HUES48 (cell line): Measurements from ENCODE around the gene SLAMF7.
"Not testable (repeated sequence)": the region's sequence is repeated elsewhere in the genome, so short reads cannot be mapped to it uniquely, and the experiment has no call there.

ENCODE experiments used
- H3K27ac ChIP-seq: one replicate; pipeline ENCODE4 v1.7.0; 2013; ENCODE audit warnings: low read depth, low read length, inconsistent platforms
- H3K27me3 ChIP-seq: 2 replicates; pipeline ENCODE4 v1.6.1; 2013; ENCODE audit warnings: mild to moderate bottlenecking, low read length; ENCODE audit not compliant: control insufficient read depth, insufficient read depth
- H3K36me3 ChIP-seq: 2 replicates; pipeline ENCODE4 v1.6.1; 2013; ENCODE audit warnings: low read length; ENCODE audit not compliant: control insufficient read depth, insufficient read depth
- H3K4me1 ChIP-seq: 2 replicates; pipeline ENCODE4 v1.6.1; 2013; ENCODE audit warnings: mild to moderate bottlenecking, low read length; ENCODE audit not compliant: control insufficient read depth, insufficient read depth
- H3K4me3 ChIP-seq: 2 replicates; pipeline ENCODE4 v1.5.1; 2013; ENCODE audit warnings: mild to moderate bottlenecking, low read depth, low read length
- H3K9ac ChIP-seq: 2 replicates; pipeline ENCODE4 v1.6.1; 2013; ENCODE audit warnings: mild to moderate bottlenecking, low read depth, low read length, moderate library complexity
- H3K9me3 ChIP-seq: 2 replicates; pipeline ENCODE4 v1.6.1; 2013; ENCODE audit warnings: low read length; ENCODE audit not compliant: control insufficient read depth, insufficient read depth

SLAMF7 gene

DNA sequence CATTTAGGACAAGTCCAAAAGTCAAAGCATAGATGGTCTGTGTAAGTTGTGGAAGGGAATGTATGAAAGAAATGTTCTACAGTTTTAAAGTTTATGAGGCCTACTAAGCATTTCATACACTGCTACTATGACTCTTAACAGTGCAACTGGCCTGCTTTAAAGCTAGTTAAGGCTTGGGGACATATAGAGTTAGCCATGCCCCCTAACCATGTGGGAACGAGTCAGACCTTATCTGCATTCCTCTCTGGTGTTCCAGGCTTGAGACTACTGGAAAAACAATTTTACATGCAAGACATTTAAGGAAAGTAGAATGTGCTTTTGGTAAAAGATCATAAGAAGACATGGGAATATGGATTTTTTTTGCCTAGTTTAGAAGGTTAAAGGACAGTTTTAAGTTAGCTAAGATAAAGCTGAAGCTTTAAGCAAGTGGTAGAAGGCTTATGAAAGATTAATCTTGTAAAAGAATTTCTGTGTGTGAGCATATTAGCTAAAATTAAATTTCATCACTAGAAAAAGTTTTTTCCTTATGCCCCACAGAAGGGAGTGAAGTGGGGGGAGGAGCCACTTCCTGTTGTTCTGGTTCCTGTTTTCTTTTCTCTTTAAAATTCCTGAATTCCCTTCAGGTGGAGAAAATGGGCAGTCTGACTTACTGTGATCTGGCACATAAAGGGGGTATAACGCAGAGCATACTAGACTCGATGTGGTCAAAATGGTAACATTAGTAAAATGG is 18.5 kb upstream of the SLAMF7 start:
- H3K4me1 ChIP-seq = peaks cover 5% of the 10 kb centered on the region; the same call in 1 of the 2 replicates
- H3K36me3 ChIP-seq = no peaks in the 10 kb centered on the region
- H3K4me3 ChIP-seq = no peak overlapping the region; the same call in 1 of the 2 replicates
- H3K27ac ChIP-seq = no peak overlapping the region
- no peaks in the 10 kb centered on the region for H3K27me3 ChIP-seq
- peaks cover 11% of the 10 kb centered on the region for H3K9me3 ChIP-seq
- no peak overlapping the region for H3K9ac ChIP-seq

DNA sequence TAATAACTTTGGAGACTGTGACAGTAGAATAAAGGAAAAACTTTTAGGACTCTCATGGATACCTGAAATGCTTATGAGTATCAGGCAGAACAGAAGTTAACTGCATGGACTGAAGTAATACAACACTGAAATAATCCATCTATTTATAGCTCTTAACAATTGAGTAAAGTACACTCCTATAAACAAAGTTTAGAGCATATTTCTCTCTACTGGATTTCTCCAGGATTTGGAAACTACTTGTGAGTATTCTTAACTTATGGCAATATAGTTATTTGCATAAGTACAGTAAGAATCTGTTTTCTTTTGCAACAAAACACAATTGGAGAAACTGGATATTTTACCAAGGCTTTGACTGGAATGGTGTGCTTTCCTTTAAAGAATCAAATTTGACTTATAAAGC is 17.6 kb upstream of the SLAMF7 start:
- H3K27ac ChIP-seq = no peak overlapping the region
- H3K4me1 ChIP-seq = peaks cover 12% of the 10 kb centered on the region
- no peaks in the 10 kb centered on the region for H3K27me3 ChIP-seq
- H3K36me3 ChIP-seq = no peaks in the 10 kb centered on the region
- no peak overlapping the region for H3K9ac ChIP-seq
- H3K9me3 ChIP-seq = peaks cover 11% of the 10 kb centered on the region
- H3K4me3 ChIP-seq = no peak overlapping the region

DNA sequence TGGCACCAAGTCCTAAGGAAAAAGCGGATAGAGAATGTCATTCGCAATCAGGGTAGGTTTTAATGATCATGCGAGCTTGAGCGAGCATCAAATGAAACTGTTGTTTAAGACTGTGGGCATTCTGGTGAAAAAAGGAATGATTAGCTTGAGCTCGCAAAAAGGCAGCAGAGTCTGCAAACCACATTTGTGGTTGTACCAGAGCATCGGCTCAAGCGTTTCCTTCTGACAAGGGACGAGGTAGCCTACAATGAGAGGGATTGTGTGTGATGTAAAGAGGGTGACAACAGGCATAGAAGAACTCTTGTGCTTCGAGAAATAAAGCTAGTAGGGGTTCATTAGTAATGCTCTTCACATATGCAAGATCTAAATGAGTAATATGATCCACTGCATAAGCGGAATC is 16.3 kb upstream of the SLAMF7 start:
- no peaks in the 10 kb centered on the region for H3K36me3 ChIP-seq
- no peak overlapping the region for H3K4me3 ChIP-seq
- H3K9me3 ChIP-seq = peaks cover 11% of the 10 kb centered on the region
- no peaks in the 10 kb centered on the region for H3K27me3 ChIP-seq
- no peak overlapping the region for H3K9ac ChIP-seq
- H3K4me1 ChIP-seq = peaks cover 15% of the 10 kb centered on the region
- no peak overlapping the region for H3K27ac ChIP-seq

DNA sequence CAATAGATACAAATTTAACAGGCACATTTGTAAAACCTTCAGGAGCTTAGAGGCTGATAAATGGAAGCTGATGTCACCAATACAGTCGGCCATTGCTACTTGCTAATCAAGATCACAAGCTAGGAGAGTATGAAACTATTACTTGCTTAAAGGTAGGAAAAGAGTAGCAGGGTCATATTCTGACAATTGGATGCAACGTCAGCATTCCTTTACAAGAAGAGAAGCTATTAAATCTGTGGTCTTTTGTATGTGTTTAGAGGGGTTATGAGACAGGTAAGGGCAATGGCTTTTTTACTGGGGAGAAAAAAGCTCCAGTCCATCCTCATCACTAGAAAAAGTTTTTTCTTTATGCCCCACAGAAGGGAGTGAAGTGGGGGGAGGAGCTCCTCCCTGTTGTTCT is 15.7 kb upstream of the SLAMF7 start:
- H3K4me3 ChIP-seq = no peak overlapping the region
- H3K36me3 ChIP-seq = no peaks in the 10 kb centered on the region
- peaks cover 15% of the 10 kb centered on the region for H3K4me1 ChIP-seq
- H3K27ac ChIP-seq = no peak overlapping the region
- H3K27me3 ChIP-seq = no peaks in the 10 kb centered on the region
- H3K9ac ChIP-seq = no peak overlapping the region
- peaks cover 11% of the 10 kb centered on the region for H3K9me3 ChIP-seq

DNA sequence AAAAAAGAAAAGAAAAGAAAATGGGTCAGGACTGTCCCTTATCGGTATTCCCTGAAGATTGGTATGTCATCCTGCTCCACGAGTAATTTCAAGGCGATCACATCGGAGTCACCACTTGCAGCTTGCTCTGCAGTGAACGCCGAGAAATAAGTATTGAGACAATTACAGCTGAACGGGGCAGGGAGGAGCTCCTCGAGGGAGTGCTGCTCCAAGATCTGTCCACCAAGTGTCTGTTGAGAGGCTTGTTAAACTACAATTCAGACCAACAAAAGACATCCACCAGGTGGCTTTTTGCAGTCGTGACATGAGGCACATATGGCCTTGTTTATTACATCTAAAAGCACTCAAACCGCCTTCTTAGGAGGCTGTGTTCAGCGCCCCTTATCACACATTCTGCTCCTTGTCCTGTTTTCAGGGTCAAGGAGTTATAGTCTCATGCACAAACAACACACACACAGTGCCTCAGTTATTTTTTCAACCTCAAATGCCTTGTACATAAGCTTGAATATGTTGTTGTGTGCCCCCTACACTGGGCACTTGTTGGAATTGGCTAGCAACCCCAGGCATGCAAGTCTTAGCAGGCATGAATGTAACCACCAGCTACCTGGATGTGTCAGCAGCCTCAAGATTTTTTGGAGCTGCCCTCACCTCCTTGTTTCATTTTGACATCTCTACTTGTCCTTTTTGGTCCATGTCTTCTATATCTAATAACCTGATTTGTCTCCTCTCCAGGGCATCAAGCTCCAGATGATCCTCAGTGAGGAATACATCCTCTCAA is 14.4 kb upstream of the SLAMF7 start:
- peaks cover 11% of the 10 kb centered on the region for H3K9me3 ChIP-seq
- peaks cover 15% of the 10 kb centered on the region for H3K4me1 ChIP-seq
- H3K27me3 ChIP-seq = no peaks in the 10 kb centered on the region
- no peak overlapping the region for H3K4me3 ChIP-seq
- no peak overlapping the region for H3K9ac ChIP-seq
- H3K27ac ChIP-seq = no peak overlapping the region
- no peaks in the 10 kb centered on the region for H3K36me3 ChIP-seq

DNA sequence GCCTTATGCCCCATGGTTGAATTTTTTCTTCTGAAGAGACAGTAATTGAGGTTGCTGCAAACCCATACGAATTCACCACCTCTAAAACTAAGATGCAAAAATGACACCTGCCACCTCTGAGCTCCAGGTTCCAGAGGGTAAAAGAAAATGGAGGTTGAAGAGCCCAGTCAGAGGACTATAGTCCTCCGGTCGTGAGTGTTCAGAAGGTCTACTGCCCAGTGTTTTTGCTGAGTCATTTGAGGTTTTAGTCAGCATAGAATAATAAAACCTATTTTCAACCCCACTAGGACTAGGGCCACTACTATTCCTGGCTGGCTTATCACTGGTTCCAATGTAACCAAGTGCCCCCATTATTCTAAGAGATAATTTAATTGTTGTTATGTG is 12.9 kb upstream of the SLAMF7 start:
- H3K27me3 ChIP-seq = no peaks in the 10 kb centered on the region
- peaks cover 15% of the 10 kb centered on the region for H3K4me1 ChIP-seq
- H3K9ac ChIP-seq = peak overlapping the region; percentile 20; the same call in 1 of the 2 replicates
- H3K4me3 ChIP-seq = no peak overlapping the region
- no peaks in the 10 kb centered on the region for H3K36me3 ChIP-seq
- peaks cover 6% of the 10 kb centered on the region for H3K9me3 ChIP-seq
- peak overlapping the region; percentile 87 for H3K27ac ChIP-seq

DNA sequence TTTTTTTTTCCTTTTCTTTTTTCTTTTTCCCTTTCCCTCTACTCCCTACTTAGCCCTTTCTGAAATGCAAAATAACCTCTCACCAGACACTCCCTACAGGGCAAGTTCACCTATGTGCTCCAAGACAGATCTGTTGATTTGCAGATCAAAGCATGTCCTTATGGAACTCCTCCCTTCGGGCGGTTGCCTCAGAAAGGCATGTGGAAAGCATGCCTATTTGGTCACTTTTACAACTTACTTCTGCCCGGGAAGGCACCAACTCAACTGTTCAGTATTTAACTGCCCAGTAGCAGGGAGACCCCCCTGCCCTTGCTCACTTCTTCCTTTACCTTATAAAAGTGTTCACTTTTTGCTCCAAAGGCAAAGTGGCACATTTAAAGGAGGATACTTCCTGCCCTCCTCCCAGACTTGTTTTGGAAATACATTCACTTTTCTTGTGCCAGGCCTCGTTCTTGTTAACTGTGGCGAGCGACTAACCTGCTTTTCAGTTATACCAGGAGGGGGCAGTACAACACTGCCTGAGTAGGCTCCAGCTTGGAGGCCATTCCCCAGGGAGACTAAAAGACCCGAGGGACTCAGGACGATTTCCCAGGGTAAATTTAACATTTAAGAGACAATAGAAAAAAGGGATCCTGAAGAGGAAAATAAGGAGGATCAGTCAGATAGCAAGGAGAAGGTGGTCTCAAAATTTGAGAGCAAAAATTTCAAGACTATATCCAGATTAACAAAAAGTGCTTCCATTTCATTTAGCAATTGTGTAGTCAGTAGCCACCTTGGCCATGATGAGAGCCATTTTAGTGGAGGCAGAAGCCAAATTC is 12.3 kb upstream of the SLAMF7 start:
- peak overlapping the region; percentile 87 for H3K27ac ChIP-seq
- H3K4me3 ChIP-seq = no peak overlapping the region
- peak overlapping the region; percentile 37; the same call in 1 of the 2 replicates for H3K9ac ChIP-seq
- no peaks in the 10 kb centered on the region for H3K27me3 ChIP-seq
- peaks cover 15% of the 10 kb centered on the region for H3K4me1 ChIP-seq
- H3K36me3 ChIP-seq = no peaks in the 10 kb centered on the region
- H3K9me3 ChIP-seq = no peaks in the 10 kb centered on the region

DNA sequence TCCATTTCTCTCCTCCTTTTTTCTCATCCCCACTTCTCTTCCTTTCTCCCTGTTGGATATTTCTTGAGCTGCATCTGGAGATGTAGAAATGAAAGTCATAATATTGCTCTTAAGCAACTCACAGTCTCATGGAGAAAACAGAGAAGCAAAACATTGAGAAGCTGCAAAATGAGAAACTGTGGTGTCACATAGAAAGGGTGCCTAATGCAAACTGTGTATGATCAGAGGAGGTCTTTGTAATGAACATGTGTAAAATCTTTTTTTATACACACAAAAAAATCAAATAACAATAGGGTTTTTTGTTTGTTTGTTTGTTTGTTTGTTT is 11.8 kb upstream of the SLAMF7 start:
- H3K4me1 ChIP-seq = peaks cover 15% of the 10 kb centered on the region
- no peak overlapping the region for H3K4me3 ChIP-seq
- no peaks in the 10 kb centered on the region for H3K9me3 ChIP-seq
- no peaks in the 10 kb centered on the region for H3K27me3 ChIP-seq
- H3K27ac ChIP-seq = peak overlapping the region; percentile 87
- no peak overlapping the region for H3K9ac ChIP-seq
- no peaks in the 10 kb centered on the region for H3K36me3 ChIP-seq

DNA sequence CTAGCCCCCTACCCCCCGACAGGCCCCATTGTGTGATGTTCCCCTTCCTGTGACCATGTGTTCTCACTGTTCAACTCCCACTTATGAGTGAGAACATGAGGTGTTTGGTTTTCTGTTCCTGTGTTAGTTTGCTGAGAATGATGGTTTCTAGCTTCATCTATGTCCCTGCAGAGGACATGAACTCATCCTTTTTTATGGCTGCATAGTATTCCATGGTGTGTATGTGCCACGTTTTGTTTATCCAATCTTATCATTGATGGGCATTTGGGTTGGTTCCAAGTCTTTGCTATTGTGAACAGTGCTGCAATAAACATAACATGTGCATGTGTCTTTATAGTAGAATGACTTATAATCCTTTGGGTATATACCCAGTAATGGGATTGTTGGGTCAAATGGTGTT is 7.5 kb upstream of the SLAMF7 start:
- not testable (repeated sequence) for H3K4me3 ChIP-seq, H3K4me1 ChIP-seq, H3K27me3 ChIP-seq, H3K27ac ChIP-seq, H3K9ac ChIP-seq, H3K9me3 ChIP-seq, H3K36me3 ChIP-seq

DNA sequence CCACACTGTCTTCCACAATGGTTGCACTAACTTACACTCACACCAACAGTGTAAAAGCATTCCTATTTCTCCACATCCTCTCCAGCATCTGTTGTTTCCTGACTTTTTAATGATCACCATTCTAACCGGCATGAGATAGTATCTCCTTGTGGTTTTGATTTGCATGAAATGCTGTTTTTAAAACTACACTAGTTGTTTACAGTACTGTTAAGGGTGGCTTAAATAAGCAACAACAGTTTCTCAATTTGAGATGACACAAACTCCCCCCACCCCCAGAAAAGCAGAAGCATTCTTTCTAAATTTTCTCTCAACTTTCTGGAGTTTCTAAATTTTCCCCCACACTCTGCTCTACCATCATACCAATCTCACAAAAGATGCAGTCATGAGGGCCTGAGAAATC is 7.1 kb upstream of the SLAMF7 start:
- H3K27ac ChIP-seq = no peak overlapping the region
- peaks cover 7% of the 10 kb centered on the region; the same call in 1 of the 2 replicates for H3K9me3 ChIP-seq
- H3K36me3 ChIP-seq = no peaks in the 10 kb centered on the region
- no peaks in the 10 kb centered on the region for H3K27me3 ChIP-seq
- H3K4me1 ChIP-seq = no peaks in the 10 kb centered on the region
- H3K4me3 ChIP-seq = no peak overlapping the region
- no peak overlapping the region for H3K9ac ChIP-seq

DNA sequence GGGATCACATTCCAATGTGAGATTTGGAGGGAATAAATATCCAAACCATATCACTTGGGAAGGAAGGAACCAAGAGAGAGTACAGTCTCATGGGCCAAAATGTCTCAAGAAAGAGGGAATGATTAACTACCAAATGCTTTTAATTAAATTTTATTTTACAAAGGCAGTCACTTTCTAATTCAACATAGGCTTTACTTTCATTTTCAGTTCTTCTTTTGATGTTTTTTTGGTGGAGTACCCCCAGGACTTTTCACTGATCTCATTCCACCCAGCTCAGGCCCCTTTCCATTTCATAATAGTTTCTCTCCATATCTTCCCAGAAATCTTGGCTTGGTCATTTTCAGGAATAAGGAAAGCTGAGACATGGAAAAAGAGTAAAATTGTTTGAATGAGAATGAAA is 5.1 kb upstream of the SLAMF7 start:
- H3K27me3 ChIP-seq = no peaks in the 10 kb centered on the region
- H3K4me1 ChIP-seq = no peaks in the 10 kb centered on the region
- no peak overlapping the region for H3K4me3 ChIP-seq
- no peak overlapping the region for H3K27ac ChIP-seq
- no peak overlapping the region for H3K9ac ChIP-seq
- no peaks in the 10 kb centered on the region for H3K36me3 ChIP-seq
- peaks cover 7% of the 10 kb centered on the region; the same call in 1 of the 2 replicates for H3K9me3 ChIP-seq
